HEK293T (cell line): ENCODE measurements around the gene SCAP.

Source experiments
- BHLHE40 ChIP-seq: fragments of 450-650 bp; IDR thresholded peaks from 2 replicates; pipeline ENCODE4 v1.6.1; 2016; ENCODE audit warnings: mild to moderate bottlenecking, moderate library complexity, borderline replicate concordance
- CTBP1 ChIP-seq: fragments of 450-650 bp; IDR thresholded peaks from 2 replicates; pipeline ENCODE4 v1.6.1; 2016; ENCODE audit warnings: borderline replicate concordance
- ELF4 ChIP-seq: fragments of 450-650 bp; IDR thresholded peaks from 2 replicates; pipeline ENCODE4 v1.6.1; 2017; ENCODE audit warnings: antibody characterized with exemption
- FOXA1 ChIP-seq: fragments of 450-650 bp; IDR thresholded peaks from 2 replicates; pipeline ENCODE4 v1.6.1; 2016; ENCODE audit warnings: mild to moderate bottlenecking
- FOXK2 ChIP-seq: fragments of 450-650 bp; IDR thresholded peaks from 2 replicates; pipeline ENCODE4 v1.6.1; 2016; ENCODE audit warnings: mild to moderate bottlenecking
- HDGF ChIP-seq: fragments of 450-650 bp; IDR thresholded peaks from 2 replicates; pipeline ENCODE4 v1.6.1; 2017; ENCODE audit warnings: antibody characterized with exemption, borderline replicate concordance
- L3MBTL2 ChIP-seq: fragments of 450-650 bp; conservative IDR thresholded peaks from 2 replicates; pipeline ENCODE4 v1.6.1; 2016; ENCODE audit warnings: mild to moderate bottlenecking
- NFRKB ChIP-seq: fragments of 450-650 bp; IDR thresholded peaks from 2 replicates; pipeline ENCODE4 v1.6.1; 2016; ENCODE audit warnings: mild to moderate bottlenecking, moderate library complexity
- PKNOX1 ChIP-seq: fragments of 450-650 bp; IDR thresholded peaks from 2 replicates; pipeline ENCODE4 v1.6.1; 2016
- SP1 ChIP-seq: fragments of 450-650 bp; IDR thresholded peaks from 2 replicates; pipeline ENCODE4 v1.6.1; 2017
- SUZ12 ChIP-seq: fragments of 450-650 bp; IDR thresholded peaks from 2 replicates; pipeline ENCODE4 v1.6.1; 2016; ENCODE audit warnings: mild to moderate bottlenecking
- TARDBP ChIP-seq: fragments of 450-650 bp; IDR thresholded peaks from 2 replicates; pipeline ENCODE4 v1.6.1; 2016
- ZNF384 ChIP-seq: fragments of 450-650 bp; IDR thresholded peaks from 2 replicates; pipeline ENCODE4 v1.6.1; 2016

- TF ChIP-seq SP1 = no peak
- TF ChIP-seq SUZ12 = no peak
- no peak for TF ChIP-seq ELF4
- no peak for TF ChIP-seq BHLHE40
- TF ChIP-seq FOXA1 = no peak
- TF ChIP-seq NFRKB = no peak
- no peak for TF ChIP-seq ZNF384
- TF ChIP-seq HDGF = no peak
- no peak for TF ChIP-seq PKNOX1
- no peak for TF ChIP-seq TARDBP
- TF ChIP-seq L3MBTL2 = no peak
- TF ChIP-seq FOXK2 = no peak
- TF ChIP-seq CTBP1 = no peak
Measured at GRCh38 chr3:47370887-47371697, 104.6 kb downstream of the SCAP start.
